Colonic mucosa (tissue), 4 donors: Measurements from ENCODE around the gene ZSCAN30. TPM values are rescaled to one million over a fixed set of nuclear protein-coding genes. Genes with fewer than 3 reads are reported as not detected.

Experiments
- DNase-seq: peaks from one replicate; pipeline ENCODE4 v3.0.0-alpha.2; 2020
- H3K27ac ChIP-seq: fragments of 200-600 bp; one replicate; pipeline ENCODE4 v1.8.0; 2021
- H3K27me3 ChIP-seq: fragments of 200-600 bp; one replicate; pipeline ENCODE4 v1.8.0; 2021
- H3K36me3 ChIP-seq: fragments of 200-600 bp; one replicate; pipeline ENCODE4 v1.8.0; 2021
- H3K4me1 ChIP-seq: fragments of 200-600 bp; one replicate; pipeline ENCODE4 v1.8.0; 2021; ENCODE audit warnings: mild to moderate bottlenecking
- H3K4me3 ChIP-seq: fragments of 200-600 bp; one replicate; pipeline ENCODE4 v1.8.0; 2021
- H3K9ac ChIP-seq, 2 donors: one replicate each; pipeline ENCODE4 v1.7.0; 2013; ENCODE audit warnings: control low read depth in 2 of 2, low read depth in 2 of 2, low read length in 2 of 2
- H3K9me3 ChIP-seq: fragments of 200-600 bp; one replicate; pipeline ENCODE4 v1.8.0; 2021
- intact Hi-C: fragments of 100-400 bp; cut with DNase I; formaldehyde crosslinking; loops from one replicate; pipeline ENCODE4 v1.14.1; 2022
- total RNA-seq, 2 donors: library from RNA; stranded (reverse); fragmentation: NEBNext Ultra II Directional in 1 of 2; extraction: Animal tissue kit (Norgen Biotek cat#: 25700) in 1 of 2; gene quantifications; one replicate each; pipeline ENCODE4 v1.2.1, GENCODE V29; 2021
- TF ChIP-seq, protein P1 (sequence below): fragments of 200-600 bp; IDR thresholded peaks from one replicate; pipeline ENCODE4 v1.8.0; 2022; ENCODE audit warnings: antibody characterized with exemption, mild to moderate bottlenecking
- donor health status: healthy.
- donor health status: DM: no; HTN: no; CAD: no.
- donor health status: DM: no; HTN: no; CAD: no.

The ZSCAN30 gene
- total RNA-seq, 2 donors from 2014 or later = 7.8 to 9.4 TPM

DNA sequence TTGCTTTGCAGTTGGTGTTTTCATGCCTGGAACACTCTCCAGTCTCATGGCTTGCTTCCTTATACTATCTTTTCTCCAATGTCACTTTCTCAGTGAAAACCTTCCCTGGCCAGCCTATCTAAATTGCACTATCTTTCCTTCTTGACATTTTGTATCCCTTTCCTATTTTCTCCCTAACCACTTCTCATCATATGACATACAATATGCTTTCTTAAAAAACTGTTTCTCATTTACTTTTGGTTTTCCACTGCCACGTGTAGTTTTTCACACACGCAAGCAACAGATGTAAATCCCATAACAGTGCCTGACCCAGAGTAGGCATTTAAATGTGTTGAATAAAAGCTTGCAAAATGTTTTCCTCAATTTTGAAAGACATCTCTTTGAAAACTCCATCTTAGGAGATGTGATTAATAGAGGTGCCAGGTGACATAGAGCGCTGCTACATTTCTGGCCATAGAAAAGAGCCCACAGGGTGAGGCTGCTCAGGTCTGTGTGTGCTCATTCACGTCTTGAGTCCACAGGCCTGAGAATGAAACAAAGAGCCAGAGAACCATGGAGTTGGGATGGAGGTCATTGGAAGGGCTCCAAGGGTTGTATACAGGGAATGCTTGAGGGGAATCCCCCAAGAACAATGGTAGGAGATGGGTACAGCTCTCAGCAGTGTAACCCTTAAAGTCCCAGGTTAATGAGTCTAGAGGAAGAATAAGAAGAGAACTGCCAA is 41.5 kb upstream of the ZSCAN30 start:
- no peak for DNase-seq
- TF ChIP-seq, protein P1, sequence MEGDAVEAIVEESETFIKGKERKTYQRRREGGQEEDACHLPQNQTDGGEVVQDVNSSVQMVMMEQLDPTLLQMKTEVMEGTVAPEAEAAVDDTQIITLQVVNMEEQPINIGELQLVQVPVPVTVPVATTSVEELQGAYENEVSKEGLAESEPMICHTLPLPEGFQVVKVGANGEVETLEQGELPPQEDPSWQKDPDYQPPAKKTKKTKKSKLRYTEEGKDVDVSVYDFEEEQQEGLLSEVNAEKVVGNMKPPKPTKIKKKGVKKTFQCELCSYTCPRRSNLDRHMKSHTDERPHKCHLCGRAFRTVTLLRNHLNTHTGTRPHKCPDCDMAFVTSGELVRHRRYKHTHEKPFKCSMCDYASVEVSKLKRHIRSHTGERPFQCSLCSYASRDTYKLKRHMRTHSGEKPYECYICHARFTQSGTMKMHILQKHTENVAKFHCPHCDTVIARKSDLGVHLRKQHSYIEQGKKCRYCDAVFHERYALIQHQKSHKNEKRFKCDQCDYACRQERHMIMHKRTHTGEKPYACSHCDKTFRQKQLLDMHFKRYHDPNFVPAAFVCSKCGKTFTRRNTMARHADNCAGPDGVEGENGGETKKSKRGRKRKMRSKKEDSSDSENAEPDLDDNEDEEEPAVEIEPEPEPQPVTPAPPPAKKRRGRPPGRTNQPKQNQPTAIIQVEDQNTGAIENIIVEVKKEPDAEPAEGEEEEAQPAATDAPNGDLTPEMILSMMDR = no peak
- H3K36me3 ChIP-seq = no peaks in the 10 kb centered on the region
- H3K9me3 ChIP-seq = no peaks in the 10 kb centered on the region
- H3K4me3 ChIP-seq = no peak overlapping the region
- H3K9ac ChIP-seq = no peak overlapping the region
- H3K27me3 ChIP-seq = no peaks in the 10 kb centered on the region
- no peak overlapping the region for H3K27ac ChIP-seq
- H3K4me1 ChIP-seq = no peaks in the 10 kb centered on the region
- intact Hi-C loops = no loop called here

DNA sequence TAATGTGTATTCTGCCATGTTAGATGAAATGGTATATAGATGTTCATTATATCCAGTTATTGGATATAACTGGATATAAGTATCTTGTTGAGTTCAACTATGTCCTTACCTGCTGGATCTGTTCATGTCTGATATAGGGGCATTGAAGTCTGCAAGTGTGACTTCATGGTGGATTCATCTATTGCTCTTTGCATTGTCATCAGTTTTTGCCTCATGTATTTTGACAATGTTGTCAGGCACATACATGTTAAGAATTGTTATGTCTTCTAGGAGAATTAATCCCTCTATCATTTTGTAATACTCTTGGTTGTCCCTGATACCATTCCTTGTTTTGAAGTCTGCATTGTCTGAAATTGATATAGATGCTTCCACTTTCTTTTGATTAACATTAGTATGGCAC is 38.8 kb upstream of the ZSCAN30 start:
- no peaks in the 10 kb centered on the region for H3K4me1 ChIP-seq
- DNase-seq = no peak
- H3K36me3 ChIP-seq = no peaks in the 10 kb centered on the region
- no peaks in the 10 kb centered on the region for H3K27me3 ChIP-seq
- no peaks in the 10 kb centered on the region for H3K9me3 ChIP-seq
- no peak overlapping the region for H3K27ac ChIP-seq
- intact Hi-C loops = no loop called here
- TF ChIP-seq, protein P1 = no peak
- H3K9ac ChIP-seq = no peak overlapping the region
- no peak overlapping the region for H3K4me3 ChIP-seq

DNA sequence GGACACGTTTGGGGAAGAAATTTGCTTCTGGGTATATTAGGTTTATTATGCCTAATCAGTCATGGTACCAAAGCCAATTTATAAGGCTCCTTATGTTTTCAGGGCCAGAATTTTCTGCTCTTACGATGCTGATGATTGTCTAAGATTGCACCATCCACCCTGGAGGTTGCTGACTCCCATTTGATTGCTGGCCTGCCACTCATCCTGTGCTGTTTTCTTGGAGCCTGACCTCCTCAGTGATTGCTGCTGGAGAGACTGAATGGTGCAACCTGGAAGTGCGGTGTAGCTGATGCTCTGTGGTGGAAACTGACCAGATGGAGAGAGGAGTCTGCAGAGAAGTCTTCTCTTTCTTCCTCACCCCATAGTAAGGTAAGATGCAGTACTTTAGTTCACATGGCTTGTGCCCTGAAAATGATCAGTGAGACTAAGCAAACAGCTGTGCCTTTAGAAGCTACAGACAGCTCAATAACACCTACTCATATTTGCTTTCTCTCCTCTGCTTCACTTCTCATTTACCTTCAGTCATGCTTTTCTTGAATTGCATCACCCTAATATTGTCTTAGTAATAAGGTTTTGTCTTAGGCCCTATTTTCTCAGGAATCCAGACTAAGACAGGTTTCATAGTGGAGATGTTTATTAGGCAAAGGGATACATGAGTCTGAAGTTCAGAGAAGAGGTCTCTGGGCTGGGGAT is 36.8 kb upstream of the ZSCAN30 start:
- H3K36me3 ChIP-seq = no peaks in the 10 kb centered on the region
- no peak for DNase-seq
- H3K4me3 ChIP-seq = no peak overlapping the region
- no peaks in the 10 kb centered on the region for H3K4me1 ChIP-seq
- H3K27me3 ChIP-seq = no peaks in the 10 kb centered on the region
- no peak overlapping the region for H3K9ac ChIP-seq
- intact Hi-C loops = no loop called here
- TF ChIP-seq, protein P1 = no peak
- no peaks in the 10 kb centered on the region for H3K9me3 ChIP-seq
- H3K27ac ChIP-seq = no peak overlapping the region

DNA sequence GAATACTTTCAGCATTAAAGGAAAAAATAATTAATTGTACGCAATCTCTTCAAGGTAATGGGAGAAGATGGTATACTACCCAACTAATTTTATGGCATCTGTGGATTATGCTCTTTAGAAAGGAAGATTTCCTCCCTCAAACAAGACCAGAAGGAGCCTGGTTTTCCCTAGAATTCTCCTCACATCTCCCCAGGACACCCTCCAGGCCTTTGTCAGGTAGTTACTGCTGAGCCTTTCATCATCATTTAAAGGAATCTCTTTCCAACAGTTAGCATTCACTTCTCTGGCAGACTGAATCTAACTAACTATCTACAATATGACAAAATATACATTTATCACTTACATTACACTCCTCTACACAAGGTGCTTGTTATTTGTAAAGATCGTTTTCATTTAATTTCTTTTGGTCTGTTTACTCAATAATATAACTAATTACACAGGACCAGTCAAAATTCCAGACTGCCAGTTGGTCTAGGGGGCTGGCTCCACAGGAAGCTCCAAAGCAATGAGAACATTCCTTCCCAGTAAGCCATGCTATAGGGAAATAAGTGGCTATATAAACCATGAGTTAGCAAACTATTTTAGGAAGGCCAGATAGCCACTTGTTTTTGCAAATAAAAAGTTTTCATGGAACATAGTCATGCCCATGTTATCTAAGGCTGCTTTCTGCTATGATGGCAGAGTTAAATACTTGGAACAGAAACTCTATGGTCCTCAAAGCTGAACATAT is 35.1 kb upstream of the ZSCAN30 start:
- Histone ChIP-seq H3K36me3 (no peaks in the 10 kb centered on the region), H3K27ac (no peak overlapping the region), H3K27me3 (no peaks in the 10 kb centered on the region), H3K9me3 (no peaks in the 10 kb centered on the region), H3K4me3 (no peak overlapping the region), H3K4me1 (no peaks in the 10 kb centered on the region), H3K9ac (no peak overlapping the region)
- intact Hi-C loops = no loop called here
- no peak for DNase-seq
- TF ChIP-seq, protein P1 = no peak

- Histone ChIP-seq H3K27ac (no peak overlapping the region), H3K9ac (no peak overlapping the region), H3K36me3 (no peaks in the 10 kb centered on the region), H3K4me1 (no peaks in the 10 kb centered on the region), H3K9me3 (no peaks in the 10 kb centered on the region), H3K27me3 (no peaks in the 10 kb centered on the region), H3K4me3 (no peak overlapping the region)
- intact Hi-C loops = no loop called here
- DNase-seq = no peak
- TF ChIP-seq, protein P1 = no peak
Observed at GRCh38 chr18:35322486-35323458, 32.7 kb upstream of the ZSCAN30 start.
